Measurements from ENCODE around the gene GOLGA3.

DNA sequence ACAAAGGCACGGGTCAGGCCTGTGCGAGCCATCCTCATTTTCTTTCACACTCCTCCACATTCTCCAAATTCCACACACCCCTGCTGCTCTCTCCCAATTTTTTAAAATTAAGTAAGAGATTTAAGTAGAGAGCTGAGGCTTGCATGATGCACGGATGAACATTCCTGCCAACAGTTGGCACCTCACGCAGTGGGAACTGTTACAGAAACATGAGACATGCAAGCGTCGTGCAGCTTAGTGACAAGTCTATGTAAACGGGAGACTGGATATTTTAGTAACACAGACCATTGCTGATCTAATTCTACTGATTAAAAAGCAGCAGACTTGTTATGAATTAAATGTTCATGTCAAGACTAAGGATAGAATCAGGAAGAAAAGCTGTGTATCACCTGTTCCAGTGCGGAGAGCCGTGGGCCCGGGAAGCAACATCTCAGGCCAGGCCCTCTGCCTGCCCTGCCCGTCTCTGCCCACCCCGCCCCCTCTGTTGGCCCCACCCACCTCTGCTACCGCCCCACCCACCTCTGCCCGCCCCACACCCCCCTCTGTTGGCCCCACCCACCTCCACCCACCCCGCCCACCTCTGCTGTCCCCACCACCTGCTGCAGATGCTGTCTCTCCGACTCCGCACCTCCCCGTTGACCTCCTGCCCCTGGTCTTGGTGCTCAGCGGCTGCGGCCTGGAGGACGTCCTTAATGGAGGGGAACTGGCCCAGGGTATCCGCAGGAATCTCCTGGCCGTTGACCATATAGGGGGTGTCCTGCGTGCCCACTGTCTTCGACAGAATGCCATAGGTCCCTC lies 21.2 kb downstream of the GOLGA3 start:
- TF ChIP-seq, protein P1, sequence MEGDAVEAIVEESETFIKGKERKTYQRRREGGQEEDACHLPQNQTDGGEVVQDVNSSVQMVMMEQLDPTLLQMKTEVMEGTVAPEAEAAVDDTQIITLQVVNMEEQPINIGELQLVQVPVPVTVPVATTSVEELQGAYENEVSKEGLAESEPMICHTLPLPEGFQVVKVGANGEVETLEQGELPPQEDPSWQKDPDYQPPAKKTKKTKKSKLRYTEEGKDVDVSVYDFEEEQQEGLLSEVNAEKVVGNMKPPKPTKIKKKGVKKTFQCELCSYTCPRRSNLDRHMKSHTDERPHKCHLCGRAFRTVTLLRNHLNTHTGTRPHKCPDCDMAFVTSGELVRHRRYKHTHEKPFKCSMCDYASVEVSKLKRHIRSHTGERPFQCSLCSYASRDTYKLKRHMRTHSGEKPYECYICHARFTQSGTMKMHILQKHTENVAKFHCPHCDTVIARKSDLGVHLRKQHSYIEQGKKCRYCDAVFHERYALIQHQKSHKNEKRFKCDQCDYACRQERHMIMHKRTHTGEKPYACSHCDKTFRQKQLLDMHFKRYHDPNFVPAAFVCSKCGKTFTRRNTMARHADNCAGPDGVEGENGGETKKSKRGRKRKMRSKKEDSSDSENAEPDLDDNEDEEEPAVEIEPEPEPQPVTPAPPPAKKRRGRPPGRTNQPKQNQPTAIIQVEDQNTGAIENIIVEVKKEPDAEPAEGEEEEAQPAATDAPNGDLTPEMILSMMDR (IDR thresholded peaks at IDR 0.05; ENCODE audit: insufficient read depth, low read depth, low read length): no peak
- TF ChIP-seq EZH2 (IDR thresholded peaks at IDR 0.05; ENCODE audit: insufficient read depth, low read length): no peak
